HepG2 (cell line): Measurements from ENCODE around the gene PITHD1. TPM values are rescaled to one million over a fixed set of nuclear protein-coding genes. Genes with fewer than 3 reads are reported as not detected.

Source experiments
- ELF1 ChIP-seq: sonication (generic); formaldehyde crosslinking; IDR thresholded peaks from 2 replicates; pipeline ENCODE4 v1.4.0; 2020; ENCODE audit warnings: missing genetic modification reagents
- GATA4 ChIP-seq: sonication (generic); IDR thresholded peaks from 2 replicates; pipeline ENCODE4 v1.6.1; 2016; ENCODE audit warnings: antibody characterized with exemption, low read depth, borderline replicate concordance
- KAT8 ChIP-seq: IDR thresholded peaks from 2 replicates; pipeline ENCODE4 v1.6.1; 2016; ENCODE audit warnings: missing genetic modification reagents, missing compliant biosample characterization
- KDM5B ChIP-seq: sonication (generic); formaldehyde crosslinking; IDR thresholded peaks from 2 replicates; pipeline ENCODE4 v1.4.0; 2020; ENCODE audit warnings: missing genetic modification reagents, mild to moderate bottlenecking, borderline replicate concordance
- LCORL ChIP-seq, 2 experiments: fragments of 450-650 bp in 1 of 2; sonication (generic) in 1 of 2; formaldehyde crosslinking in 1 of 2; IDR thresholded peaks; 2 replicates each; pipeline versions ENCODE4 v1.5.0 to v1.6.1; 2017 to 2020; ENCODE audit warnings: antibody characterized with exemption in 1 of 2, missing genetic modification reagents in 1 of 2
- MXI1 ChIP-seq: IDR thresholded peaks from 3 replicates; pipeline ENCODE4 v1.6.1; 2012; ENCODE audit warnings: low read depth, low read length, inconsistent platforms, borderline replicate concordance
- NR2F2 ChIP-seq: IDR thresholded peaks from 2 replicates; pipeline ENCODE4 v1.6.1; 2012; ENCODE audit warnings: low read depth, inconsistent platforms, borderline replicate concordance
- RBFOX2 ChIP-seq: fragments of 200-400 bp; formaldehyde crosslinking; IDR thresholded peaks from 2 replicates; pipeline ENCODE4 v1.6.1; 2017; ENCODE audit warnings: low read depth, mild to moderate bottlenecking, low read length
- RBM39 ChIP-seq: fragments of 200-400 bp; formaldehyde crosslinking; IDR thresholded peaks from one replicate; pipeline ENCODE4 v1.6.1; 2018; ENCODE audit warnings: antibody characterized with exemption, mild to moderate bottlenecking, low read depth, low read length; ENCODE audit not compliant: poor library complexity, severe bottlenecking
- TGIF2 ChIP-seq: IDR thresholded peaks from 2 replicates; pipeline ENCODE4 v1.6.1; 2016; ENCODE audit warnings: control low read depth, missing compliant biosample characterization
- polyA plus RNA-seq, 8 experiments: library from polyadenylated mRNA; depleted of rRNA in 3 of 8; stranded (reverse) in 7 of 8; unstranded in 1 of 8; fragments of >200 nt; fragmentation: Illumina TruSeq in 4 of 8; extraction: Trizol in 4 of 8; gene quantifications; 2 replicates each; pipeline versions ENCODE4 v1.2.1 to v1.2.3, GENCODE V29; 2011 to 2016; ENCODE audit warnings: low read depth in 4 of 8, missing spikeins in 1 of 8, mixed read lengths in 1 of 8; ENCODE audit not compliant: insufficient read depth in 1 of 8
- total RNA-seq, 5 experiments: library from RNA; depleted of rRNA; stranded (reverse); fragments of >200 nt; fragmentation: Illumina TruSeq; extraction: Trizol; gene quantifications; 2 replicates each; pipeline ENCODE4 v1.2.3, GENCODE V29; 2016; ENCODE audit warnings: low read depth in 1 of 5
- TF ChIP-seq, protein P1 (sequence below): sonication (generic); formaldehyde crosslinking; IDR thresholded peaks from 2 replicates; pipeline ENCODE4 v1.5.0; 2020; ENCODE audit warnings: mild to moderate bottlenecking, low read depth, missing genetic modification reagents, borderline replicate concordance
- TF ChIP-seq, protein P2 (sequence below): sonication (generic); formaldehyde crosslinking; IDR thresholded peaks from 2 replicates; pipeline ENCODE4 v1.5.0; 2020; ENCODE audit warnings: missing genetic modification reagents
- TF ChIP-seq, protein P3 (sequence below): sonication (generic); formaldehyde crosslinking; IDR thresholded peaks from 2 replicates; pipeline ENCODE4 v1.4.0; 2020; ENCODE audit warnings: missing genetic modification reagents, borderline replicate concordance
- TF ChIP-seq, protein P4 (sequence below): sonication (generic); formaldehyde crosslinking; IDR thresholded peaks from 2 replicates; pipeline ENCODE4 v1.8.1; 2023; ENCODE audit warnings: missing genetic modification reagents, inconsistent platforms, borderline replicate concordance
- TF ChIP-seq, protein P5 (sequence below): sonication (generic); formaldehyde crosslinking; IDR thresholded peaks from 2 replicates; pipeline ENCODE4 v1.8.1; 2022; ENCODE audit warnings: low read depth, mild to moderate bottlenecking, missing genetic modification reagents

The PITHD1 gene
- total and polyA plus RNA-seq, 2 of the 13 experiments (the other 11 are each of a cell fraction or from before 2014, with no cell fraction given), result 28.0 to 37.3 TPM

DNA sequence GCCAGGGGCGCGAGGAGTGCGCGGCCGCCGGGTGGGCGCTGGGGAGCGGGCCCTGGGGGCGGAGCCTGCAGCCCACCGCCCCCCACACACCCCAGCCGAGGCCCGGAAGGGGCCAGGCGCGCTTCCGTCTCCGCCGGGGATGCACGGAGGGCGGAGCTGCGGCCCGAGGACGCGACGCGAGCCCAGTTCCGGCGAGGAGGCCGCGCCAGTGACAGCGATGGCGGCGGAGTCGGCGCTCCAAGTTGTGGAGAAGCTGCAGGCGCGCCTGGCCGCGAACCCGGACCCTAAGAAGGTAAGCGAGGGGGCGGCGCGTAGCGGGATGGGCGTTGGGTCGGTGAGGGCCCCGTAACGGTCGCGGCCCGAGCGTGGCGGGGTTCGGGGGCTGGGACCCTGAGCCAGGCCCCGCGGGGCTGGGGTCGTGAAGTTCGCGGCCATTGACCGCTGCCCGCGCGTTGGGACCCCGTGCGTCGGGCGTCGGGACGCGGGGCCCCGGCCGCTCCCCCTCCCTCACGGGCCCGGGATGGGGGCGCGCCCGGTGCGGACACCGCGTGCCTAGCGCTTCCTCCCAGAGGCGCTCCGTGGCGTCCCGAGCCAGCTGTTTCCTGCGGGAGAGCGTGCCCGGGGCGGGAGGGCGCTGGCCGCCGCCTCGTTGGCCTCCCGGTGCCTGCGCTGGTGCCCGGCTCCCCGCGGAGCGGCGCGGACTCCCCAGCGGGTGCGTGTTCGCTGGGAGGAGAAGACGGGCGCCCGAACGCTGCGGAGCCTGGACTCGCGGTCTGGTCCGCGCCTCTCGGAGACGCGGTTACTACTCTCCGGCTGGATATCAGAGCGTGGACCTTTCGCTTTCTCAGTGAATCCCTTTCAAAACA lies 34.7 kb upstream of the PITHD1 start, which contains the start of gene ELOA (continued):
- TF ChIP-seq, protein P1, sequence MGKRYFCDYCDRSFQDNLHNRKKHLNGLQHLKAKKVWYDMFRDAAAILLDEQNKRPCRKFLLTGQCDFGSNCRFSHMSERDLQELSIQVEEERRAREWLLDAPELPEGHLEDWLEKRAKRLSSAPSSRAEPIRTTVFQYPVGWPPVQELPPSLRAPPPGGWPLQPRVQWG (CRISPR knock-in tag), result no peak
- TF ChIP-seq TGIF2 (CRISPR knock-in tag) (peak; percentile 43; the same call in 1 of the 2 replicates), GATA4 (0 out of 2 replicates have a peak, but pooled peaks have one; percentile 29), MXI1 (peak; percentile 49; the same call in 2 of the 3 replicates), LCORL (IDR thresholded peaks at IDR 0.05) (no peak), LCORL (CRISPR knock-in tag; IDR thresholded peaks at IDR 0.05) (0 out of 2 replicates have a peak, but pooled peaks have one; percentile 2), KDM5B (peak; percentile 86), RBM39 (peak; percentile 66), ELF1 (peak; percentile 62), KAT8 (CRISPR knock-in tag) (peak; percentile 88), NR2F2 (no peak), RBFOX2 (peak; percentile 95)
- TF ChIP-seq, protein P2, sequence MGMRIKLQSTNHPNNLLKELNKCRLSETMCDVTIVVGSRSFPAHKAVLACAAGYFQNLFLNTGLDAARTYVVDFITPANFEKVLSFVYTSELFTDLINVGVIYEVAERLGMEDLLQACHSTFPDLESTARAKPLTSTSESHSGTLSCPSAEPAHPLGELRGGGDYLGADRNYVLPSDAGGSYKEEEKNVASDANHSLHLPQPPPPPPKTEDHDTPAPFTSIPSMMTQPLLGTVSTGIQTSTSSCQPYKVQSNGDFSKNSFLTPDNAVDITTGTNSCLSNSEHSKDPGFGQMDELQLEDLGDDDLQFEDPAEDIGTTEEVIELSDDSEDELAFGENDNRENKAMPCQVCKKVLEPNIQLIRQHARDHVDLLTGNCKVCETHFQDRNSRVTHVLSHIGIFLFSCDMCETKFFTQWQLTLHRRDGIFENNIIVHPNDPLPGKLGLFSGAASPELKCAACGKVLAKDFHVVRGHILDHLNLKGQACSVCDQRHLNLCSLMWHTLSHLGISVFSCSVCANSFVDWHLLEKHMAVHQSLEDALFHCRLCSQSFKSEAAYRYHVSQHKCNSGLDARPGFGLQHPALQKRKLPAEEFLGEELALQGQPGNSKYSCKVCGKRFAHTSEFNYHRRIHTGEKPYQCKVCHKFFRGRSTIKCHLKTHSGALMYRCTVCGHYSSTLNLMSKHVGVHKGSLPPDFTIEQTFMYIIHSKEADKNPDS, result 0 out of 2 replicates have a peak, but pooled peaks have one; percentile 14
- TF ChIP-seq, protein P3, sequence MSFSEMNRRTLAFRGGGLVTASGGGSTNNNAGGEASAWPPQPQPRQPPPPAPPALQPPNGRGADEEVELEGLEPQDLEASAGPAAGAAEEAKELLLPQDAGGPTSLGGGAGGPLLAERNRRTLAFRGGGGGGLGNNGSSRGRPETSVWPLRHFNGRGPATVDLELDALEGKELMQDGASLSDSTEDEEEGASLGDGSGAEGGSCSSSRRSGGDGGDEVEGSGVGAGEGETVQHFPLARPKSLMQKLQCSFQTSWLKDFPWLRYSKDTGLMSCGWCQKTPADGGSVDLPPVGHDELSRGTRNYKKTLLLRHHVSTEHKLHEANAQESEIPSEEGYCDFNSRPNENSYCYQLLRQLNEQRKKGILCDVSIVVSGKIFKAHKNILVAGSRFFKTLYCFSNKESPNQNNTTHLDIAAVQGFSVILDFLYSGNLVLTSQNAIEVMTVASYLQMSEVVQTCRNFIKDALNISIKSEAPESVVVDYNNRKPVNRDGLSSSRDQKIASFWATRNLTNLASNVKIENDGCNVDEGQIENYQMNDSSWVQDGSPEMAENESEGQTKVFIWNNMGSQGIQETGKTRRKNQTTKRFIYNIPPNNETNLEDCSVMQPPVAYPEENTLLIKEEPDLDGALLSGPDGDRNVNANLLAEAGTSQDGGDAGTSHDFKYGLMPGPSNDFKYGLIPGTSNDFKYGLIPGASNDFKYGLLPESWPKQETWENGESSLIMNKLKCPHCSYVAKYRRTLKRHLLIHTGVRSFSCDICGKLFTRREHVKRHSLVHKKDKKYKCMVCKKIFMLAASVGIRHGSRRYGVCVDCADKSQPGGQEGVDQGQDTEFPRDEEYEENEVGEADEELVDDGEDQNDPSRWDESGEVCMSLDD, result no peak
- TF ChIP-seq, protein P4, sequence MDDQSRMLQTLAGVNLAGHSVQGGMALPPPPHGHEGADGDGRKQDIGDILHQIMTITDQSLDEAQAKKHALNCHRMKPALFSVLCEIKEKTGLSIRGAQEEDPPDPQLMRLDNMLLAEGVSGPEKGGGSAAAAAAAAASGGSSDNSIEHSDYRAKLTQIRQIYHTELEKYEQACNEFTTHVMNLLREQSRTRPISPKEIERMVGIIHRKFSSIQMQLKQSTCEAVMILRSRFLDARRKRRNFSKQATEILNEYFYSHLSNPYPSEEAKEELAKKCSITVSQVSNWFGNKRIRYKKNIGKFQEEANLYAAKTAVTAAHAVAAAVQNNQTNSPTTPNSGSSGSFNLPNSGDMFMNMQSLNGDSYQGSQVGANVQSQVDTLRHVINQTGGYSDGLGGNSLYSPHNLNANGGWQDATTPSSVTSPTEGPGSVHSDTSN (CRISPR knock-in tag), result no peak
- TF ChIP-seq, protein P5, sequence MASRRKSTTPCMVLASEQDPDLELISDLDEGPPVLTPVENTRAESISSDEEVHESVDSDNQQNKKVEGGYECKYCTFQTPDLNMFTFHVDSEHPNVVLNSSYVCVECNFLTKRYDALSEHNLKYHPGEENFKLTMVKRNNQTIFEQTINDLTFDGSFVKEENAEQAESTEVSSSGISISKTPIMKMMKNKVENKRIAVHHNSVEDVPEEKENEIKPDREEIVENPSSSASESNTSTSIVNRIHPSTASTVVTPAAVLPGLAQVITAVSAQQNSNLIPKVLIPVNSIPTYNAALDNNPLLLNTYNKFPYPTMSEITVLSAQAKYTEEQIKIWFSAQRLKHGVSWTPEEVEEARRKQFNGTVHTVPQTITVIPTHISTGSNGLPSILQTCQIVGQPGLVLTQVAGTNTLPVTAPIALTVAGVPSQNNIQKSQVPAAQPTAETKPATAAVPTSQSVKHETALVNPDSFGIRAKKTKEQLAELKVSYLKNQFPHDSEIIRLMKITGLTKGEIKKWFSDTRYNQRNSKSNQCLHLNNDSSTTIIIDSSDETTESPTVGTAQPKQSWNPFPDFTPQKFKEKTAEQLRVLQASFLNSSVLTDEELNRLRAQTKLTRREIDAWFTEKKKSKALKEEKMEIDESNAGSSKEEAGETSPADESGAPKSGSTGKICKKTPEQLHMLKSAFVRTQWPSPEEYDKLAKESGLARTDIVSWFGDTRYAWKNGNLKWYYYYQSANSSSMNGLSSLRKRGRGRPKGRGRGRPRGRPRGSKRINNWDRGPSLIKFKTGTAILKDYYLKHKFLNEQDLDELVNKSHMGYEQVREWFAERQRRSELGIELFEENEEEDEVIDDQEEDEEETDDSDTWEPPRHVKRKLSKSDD (CRISPR knock-in tag), result peak; percentile 74
